Effector memory CD4-positive, alpha-beta T cell (primary cell): ENCODE measurements around the gene USP12.

Experiments
- DNase-seq, 3 donors: peaks; one replicate each; pipeline ENCODE4 v3.0.0-alpha.2; 2020
- H3K27ac ChIP-seq: 2 replicates; pipeline ENCODE4 v1.7.0; 2013; ENCODE audit warnings: mild to moderate bottlenecking, low read length, moderate library complexity; ENCODE audit not compliant: insufficient read depth, poor library complexity, severe bottlenecking
- H3K27me3 ChIP-seq: replicated peaks from 2 replicates; pipeline ENCODE4 v1.7.0; 2013; ENCODE audit warnings: mild to moderate bottlenecking, low read length; ENCODE audit not compliant: insufficient read depth, control insufficient read depth, poor library complexity, severe bottlenecking
- H3K36me3 ChIP-seq: 2 replicates; pipeline ENCODE4 v1.7.0; 2013; ENCODE audit warnings: mild to moderate bottlenecking, low read length, moderate library complexity; ENCODE audit not compliant: control insufficient read depth, insufficient read depth
- H3K4me1 ChIP-seq: 2 replicates; pipeline ENCODE4 v1.7.0; 2013; ENCODE audit warnings: low read length, mild to moderate bottlenecking; ENCODE audit not compliant: control insufficient read depth, insufficient read depth, poor library complexity, severe bottlenecking
- H3K4me3 ChIP-seq: 2 replicates; pipeline ENCODE4 v1.7.0; 2013; ENCODE audit warnings: low read length, low read depth, mild to moderate bottlenecking; ENCODE audit not compliant: insufficient read depth, poor library complexity, severe bottlenecking
- H3K9me3 ChIP-seq: 2 replicates; pipeline ENCODE4 v1.7.0; 2013; ENCODE audit warnings: mild to moderate bottlenecking, low read length, moderate library complexity; ENCODE audit not compliant: control insufficient read depth

USP12 gene

DNA sequence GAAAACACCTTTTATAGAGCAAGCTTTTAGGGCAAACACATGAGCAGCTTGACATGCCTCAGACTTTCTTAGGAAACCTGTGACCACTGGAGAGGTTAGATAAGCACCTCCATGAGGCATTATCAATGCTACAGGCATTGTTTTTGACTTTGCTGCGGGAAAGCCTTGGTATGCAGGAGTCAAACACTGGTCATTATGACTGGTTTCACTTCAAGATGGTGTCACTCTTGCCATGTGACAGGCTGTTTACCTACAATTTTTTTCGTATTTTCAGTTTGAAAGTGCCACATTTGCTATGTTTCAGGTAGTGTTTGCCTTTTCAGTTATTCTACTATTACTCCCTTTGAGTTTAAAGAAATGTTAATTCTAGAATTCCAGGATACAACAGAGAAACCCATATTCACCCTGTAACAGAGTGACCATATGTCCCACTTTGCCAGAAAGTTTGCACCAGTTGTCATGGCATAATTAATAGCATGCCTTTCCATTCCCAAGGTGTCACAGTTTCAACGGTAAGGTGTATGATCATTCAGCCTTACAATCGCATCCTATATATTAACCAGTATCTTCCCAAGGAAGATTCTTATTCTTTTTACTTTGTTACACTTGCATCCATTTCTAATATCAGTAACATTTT lies 33.0 kb downstream of the USP12 start:
- no peaks in the 10 kb centered on the region for H3K4me1 ChIP-seq
- no peaks in the 10 kb centered on the region for H3K27me3 ChIP-seq
- no peak for DNase-seq
- no peaks in the 10 kb centered on the region for H3K9me3 ChIP-seq
- no peak overlapping the region for H3K4me3 ChIP-seq
- H3K36me3 ChIP-seq: no peaks in the 10 kb centered on the region
- H3K27ac ChIP-seq: no peak overlapping the region

- H3K4me3 ChIP-seq: no peak overlapping the region
- H3K9me3 ChIP-seq: no peaks in the 10 kb centered on the region
- H3K36me3 ChIP-seq: no peaks in the 10 kb centered on the region
- no peaks in the 10 kb centered on the region for H3K27me3 ChIP-seq
- peaks cover 4% of the 10 kb centered on the region for H3K4me1 ChIP-seq
- no peak overlapping the region for H3K27ac ChIP-seq
- no peak for DNase-seq
Measured at GRCh38 chr13:27137759-27138158, 33.9 kb downstream of the USP12 start.

- Histone ChIP-seq H3K4me1 (peaks cover 5% of the 10 kb centered on the region), H3K4me3 (no peak overlapping the region)
Measured at GRCh38 chr13:27135023-27135422, 36.6 kb downstream of the USP12 start.

DNA sequence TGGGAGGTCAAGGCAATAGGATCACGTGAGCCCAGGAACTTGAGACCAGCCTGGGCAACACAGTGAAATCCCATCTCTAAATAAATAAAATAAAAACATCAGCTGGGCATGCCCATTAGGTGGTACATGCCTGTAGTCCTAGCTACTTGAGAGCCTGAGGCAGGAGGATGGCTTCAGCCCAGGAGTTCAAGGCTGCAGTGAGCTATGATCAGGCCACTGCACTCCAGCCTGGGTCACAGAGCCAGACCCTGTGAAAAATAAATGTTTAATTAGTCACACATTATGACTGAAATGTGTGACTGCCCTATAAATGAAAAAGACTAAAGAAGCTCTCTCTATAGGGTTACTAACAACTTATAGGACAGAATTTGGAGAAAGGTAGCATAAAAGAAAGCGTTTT lies 37.7 kb downstream of the USP12 start:
- no peaks in the 10 kb centered on the region for H3K9me3 ChIP-seq
- no peak overlapping the region for H3K4me3 ChIP-seq
- no peak for DNase-seq
- no peaks in the 10 kb centered on the region for H3K36me3 ChIP-seq
- H3K4me1 ChIP-seq: peaks cover 7% of the 10 kb centered on the region
- no peaks in the 10 kb centered on the region for H3K27me3 ChIP-seq
- H3K27ac ChIP-seq: no peak overlapping the region

More at GRCh38 chr13:27135023-27135422, 36.6 kb downstream of the USP12 start:
- no peaks in the 10 kb centered on the region for H3K36me3 ChIP-seq
- no peak overlapping the region for H3K27ac ChIP-seq
- no peaks in the 10 kb centered on the region for H3K27me3 ChIP-seq
- no peaks in the 10 kb centered on the region for H3K9me3 ChIP-seq
- no peak for DNase-seq

DNA sequence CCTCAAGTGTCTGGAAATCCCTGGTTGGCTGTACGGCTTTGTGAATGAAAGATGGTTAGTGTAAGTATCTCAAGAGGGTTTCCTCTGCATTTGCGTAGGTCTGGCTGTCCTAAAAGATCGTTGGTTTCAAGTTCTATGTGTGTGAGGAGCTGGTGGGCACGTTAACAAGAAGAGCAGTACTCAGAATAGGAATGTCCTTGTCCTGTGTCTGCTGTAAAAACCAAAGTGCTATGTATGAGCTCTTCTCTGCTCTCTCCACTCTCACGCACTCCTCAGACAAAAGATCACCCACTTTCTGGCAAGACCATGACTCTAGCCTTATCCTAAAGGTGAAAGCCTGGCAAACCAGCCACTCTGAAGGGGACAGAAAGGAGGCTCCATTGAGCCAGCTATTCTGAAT lies 39.1 kb downstream of the USP12 start:
- no peak overlapping the region for H3K4me3 ChIP-seq
- no peak overlapping the region for H3K27ac ChIP-seq
- peaks cover 7% of the 10 kb centered on the region for H3K4me1 ChIP-seq
- H3K9me3 ChIP-seq: no peaks in the 10 kb centered on the region
- no peak for DNase-seq
- no peaks in the 10 kb centered on the region for H3K36me3 ChIP-seq
- H3K27me3 ChIP-seq: no peaks in the 10 kb centered on the region

- no peak overlapping the region for H3K4me3 ChIP-seq
- no peaks in the 10 kb centered on the region for H3K9me3 ChIP-seq
- H3K27ac ChIP-seq: no peak overlapping the region
- H3K36me3 ChIP-seq: no peaks in the 10 kb centered on the region
- peaks cover 7% of the 10 kb centered on the region for H3K4me1 ChIP-seq
- no peaks in the 10 kb centered on the region for H3K27me3 ChIP-seq
- no peak for DNase-seq
Measured at GRCh38 chr13:27131906-27132305, 39.7 kb downstream of the USP12 start.

- peaks cover 7% of the 10 kb centered on the region for H3K4me1 ChIP-seq
- no peaks in the 10 kb centered on the region for H3K36me3 ChIP-seq
- peak; percentile 50 to 57 (median 51) for DNase-seq
- no peak overlapping the region for H3K4me3 ChIP-seq
- no peak overlapping the region for H3K27ac ChIP-seq
- no peaks in the 10 kb centered on the region for H3K9me3 ChIP-seq
- H3K27me3 ChIP-seq: no peaks in the 10 kb centered on the region
Measured at GRCh38 chr13:27130979-27131623, 40.5 kb downstream of the USP12 start.

GRCh38 chr13:27130223-27130978 lies 41.2 kb downstream of the USP12 start:
- peaks cover 7% of the 10 kb centered on the region for H3K4me1 ChIP-seq
- no peaks in the 10 kb centered on the region for H3K36me3 ChIP-seq
- H3K9me3 ChIP-seq: no peaks in the 10 kb centered on the region
- H3K27ac ChIP-seq: no peak overlapping the region
- H3K4me3 ChIP-seq: no peak overlapping the region
- no peak for DNase-seq
- H3K27me3 ChIP-seq: no peaks in the 10 kb centered on the region

GRCh38 chr13:27128825-27129627 lies 42.6 kb downstream of the USP12 start:
- no peaks in the 10 kb centered on the region for H3K27me3 ChIP-seq
- H3K4me3 ChIP-seq: no peak overlapping the region
- no peak overlapping the region for H3K27ac ChIP-seq
- H3K36me3 ChIP-seq: no peaks in the 10 kb centered on the region
- no peaks in the 10 kb centered on the region for H3K9me3 ChIP-seq
- DNase-seq: no peak
- peaks cover 7% of the 10 kb centered on the region for H3K4me1 ChIP-seq
